ENCODE results near the gene VIT. TPM values are rescaled to one million over a fixed set of nuclear protein-coding genes. Genes with fewer than 3 reads are reported as not detected.

The VIT gene
- polyA plus RNA-seq, 3 donors: not detected

DNA sequence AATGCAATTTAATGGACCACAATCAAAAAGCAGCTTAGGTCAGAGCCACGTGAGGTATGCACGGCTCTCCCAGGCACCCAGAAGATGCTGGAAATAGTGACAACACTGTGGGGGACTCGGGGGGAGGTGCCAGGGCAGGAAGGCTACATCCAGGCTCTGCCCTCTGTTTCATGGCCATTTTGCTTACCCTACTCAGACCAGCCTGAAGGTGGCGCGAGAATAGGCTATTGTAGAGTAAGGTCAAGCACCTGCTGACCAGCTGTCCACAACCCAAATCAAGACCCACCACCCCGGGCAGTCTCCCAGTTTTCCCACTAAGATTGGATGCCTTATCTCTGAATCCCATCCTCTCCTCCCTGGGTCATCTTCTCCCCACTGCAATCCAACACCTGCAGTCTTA, 115.7 kb downstream of the VIT start:
- Histone ChIP-seq H3K4me3 (replicated peaks in 1 of 3; ENCODE audit: low read depth in 2 of 3, low read length in 3 of 3) (no peak overlapping the region), H3K27ac (ENCODE audit: low read depth in 1 of 2, low read length in 2 of 2) (no peak overlapping the region), H3K27me3 (ENCODE audit: control insufficient read depth in 2 of 2, insufficient read depth in 2 of 2, low read length in 2 of 2) (no peaks in the 10 kb centered on the region), H4K20me1 (ENCODE audit: insufficient read depth, low read length) (no peaks in the 10 kb centered on the region), H3K9ac (ENCODE audit: insufficient read depth, low read length, poor library complexity, severe bottlenecking) (no peak overlapping the region), H3K4me2 (replicated peaks; ENCODE audit: extremely low read depth, low read length, poor library complexity, severe bottlenecking) (no peak overlapping the region), H3K79me2 (ENCODE audit: insufficient read depth, low read length) (no peaks in the 10 kb centered on the region), H2AFZ (ENCODE audit: insufficient read depth, low read depth, low read length, poor library complexity, severe bottlenecking) (no peak overlapping the region), H3K9me3 (replicated peaks in 1 of 2; ENCODE audit: control insufficient read depth in 1 of 2, insufficient read depth in 1 of 2, low read length in 2 of 2) (peaks cover 0 to 7% of the 10 kb centered on the region in 2 donors), H3K4me1 (ENCODE audit: control insufficient read depth in 1 of 2, insufficient read depth in 2 of 2, low read length in 2 of 2) (no peaks in the 10 kb centered on the region), H3K36me3 (replicated peaks in 1 of 2; ENCODE audit: control insufficient read depth in 1 of 2, insufficient read depth in 2 of 2, low read length in 2 of 2) (no peaks in the 10 kb centered on the region)
- H3K27me3 Mint-ChIP-seq (ENCODE audit: low read depth in 3 of 3): peaks cover 0 to 2% (median 0%) of the 10 kb centered on the region in 3 donors
- TF ChIP-seq, protein P1, sequence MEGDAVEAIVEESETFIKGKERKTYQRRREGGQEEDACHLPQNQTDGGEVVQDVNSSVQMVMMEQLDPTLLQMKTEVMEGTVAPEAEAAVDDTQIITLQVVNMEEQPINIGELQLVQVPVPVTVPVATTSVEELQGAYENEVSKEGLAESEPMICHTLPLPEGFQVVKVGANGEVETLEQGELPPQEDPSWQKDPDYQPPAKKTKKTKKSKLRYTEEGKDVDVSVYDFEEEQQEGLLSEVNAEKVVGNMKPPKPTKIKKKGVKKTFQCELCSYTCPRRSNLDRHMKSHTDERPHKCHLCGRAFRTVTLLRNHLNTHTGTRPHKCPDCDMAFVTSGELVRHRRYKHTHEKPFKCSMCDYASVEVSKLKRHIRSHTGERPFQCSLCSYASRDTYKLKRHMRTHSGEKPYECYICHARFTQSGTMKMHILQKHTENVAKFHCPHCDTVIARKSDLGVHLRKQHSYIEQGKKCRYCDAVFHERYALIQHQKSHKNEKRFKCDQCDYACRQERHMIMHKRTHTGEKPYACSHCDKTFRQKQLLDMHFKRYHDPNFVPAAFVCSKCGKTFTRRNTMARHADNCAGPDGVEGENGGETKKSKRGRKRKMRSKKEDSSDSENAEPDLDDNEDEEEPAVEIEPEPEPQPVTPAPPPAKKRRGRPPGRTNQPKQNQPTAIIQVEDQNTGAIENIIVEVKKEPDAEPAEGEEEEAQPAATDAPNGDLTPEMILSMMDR (IDR thresholded peaks at IDR 0.05): no peak
- H3K4me3 Mint-ChIP-seq: no peak overlapping the region
- H3K36me3 Mint-ChIP-seq: no peaks in the 10 kb centered on the region
- WGBS (ENCODE audit: insufficient coverage): 76% methylated on average over 5 of the region's 6 CpGs
- intact Hi-C loops (cut with micrococcal nuclease): no loop called here
- H3K4me1 Mint-ChIP-seq: peaks cover 5% of the 10 kb centered on the region
- H3K27ac Mint-ChIP-seq: no peak overlapping the region
- peaks cover 0 to 4% (median 0%) of the 10 kb centered on the region in 7 donors for H3K9me3 Mint-ChIP-seq
- DNase-seq: no peak

DNA sequence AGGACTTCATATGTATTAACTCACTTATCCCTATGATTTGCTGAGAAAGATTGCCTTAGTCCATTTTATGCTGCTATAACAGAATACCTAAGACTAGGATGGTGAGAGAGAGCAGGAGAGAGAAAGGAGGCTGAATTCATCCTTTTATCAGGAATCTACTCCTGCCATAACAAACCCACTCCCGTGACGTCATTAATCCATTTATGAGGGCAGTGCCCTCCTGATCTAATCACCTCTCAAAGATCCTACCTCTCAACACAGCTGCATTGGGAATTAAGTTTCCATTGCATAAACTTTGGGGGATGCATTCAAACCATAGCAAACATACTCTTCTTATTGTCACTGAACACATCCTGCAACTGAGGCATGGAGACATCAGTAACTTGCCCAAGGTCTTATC, 122.0 kb downstream of the VIT start:
- Histone ChIP-seq H4K20me1 (ENCODE audit: insufficient read depth, low read length) (no peaks in the 10 kb centered on the region), H3K4me2 (replicated peaks; ENCODE audit: extremely low read depth, low read length, poor library complexity, severe bottlenecking) (no peak overlapping the region), H2AFZ (ENCODE audit: insufficient read depth, low read depth, low read length, poor library complexity, severe bottlenecking) (no peak overlapping the region), H3K27ac (ENCODE audit: low read depth in 1 of 2, low read length in 2 of 2) (no peak overlapping the region), H3K9ac (ENCODE audit: insufficient read depth, low read length, poor library complexity, severe bottlenecking) (no peak overlapping the region), H3K79me2 (ENCODE audit: insufficient read depth, low read length) (no peaks in the 10 kb centered on the region), H3K36me3 (replicated peaks in 1 of 2; ENCODE audit: control insufficient read depth in 1 of 2, insufficient read depth in 2 of 2, low read length in 2 of 2) (no peaks in the 10 kb centered on the region), H3K9me3 (replicated peaks in 1 of 2; ENCODE audit: control insufficient read depth in 1 of 2, insufficient read depth in 1 of 2, low read length in 2 of 2) (no peaks in the 10 kb centered on the region), H3K4me1 (ENCODE audit: control insufficient read depth in 1 of 2, insufficient read depth in 2 of 2, low read length in 2 of 2) (no peaks in the 10 kb centered on the region), H3K27me3 (ENCODE audit: control insufficient read depth in 2 of 2, insufficient read depth in 2 of 2, low read length in 2 of 2) (no peaks in the 10 kb centered on the region), H3K4me3 (replicated peaks in 1 of 3; ENCODE audit: low read depth in 2 of 3, low read length in 3 of 3) (no peak overlapping the region)
- Mint-ChIP-seq H3K4me3 (no peak overlapping the region), H3K27me3 (ENCODE audit: low read depth in 3 of 3) (peaks cover 0 to 2% (median 0%) of the 10 kb centered on the region in 3 donors), H3K27ac (no peak overlapping the region), H3K9me3 (no peaks in the 10 kb centered on the region), H3K4me1 (peaks cover 8% of the 10 kb centered on the region), H3K36me3 (no peaks in the 10 kb centered on the region)
- TF ChIP-seq, protein P1 (IDR thresholded peaks at IDR 0.05): no peak
- intact Hi-C loops (cut with micrococcal nuclease): no loop called here
- no peak for DNase-seq
- 100% methylated on average over 2 of the region's 2 CpGs for WGBS (ENCODE audit: insufficient coverage)
